ENCODE results near the gene CALML4. TPM values are rescaled to one million over a fixed set of nuclear protein-coding genes. Genes with fewer than 3 reads are reported as not detected.

The CALML4 gene
- total and polyA plus RNA-seq, 4 donors: 3.6 to 8.0 (median 6.5) TPM

GRCh38 chr15:68228971-68229385 is 23.8 kb upstream of the CALML4 start:
- peak overlapping the region; percentile 64 to 87 (median 87) for H3K4me3 ChIP-seq (ENCODE audit: low read depth in 1 of 3, low read length in 3 of 3)
- H3K9me3 ChIP-seq (ENCODE audit: control insufficient read depth in 4 of 4, low read length in 3 of 4): no peaks in the 10 kb centered on the region
- WGBS: under 1% methylated on average over 39 of the region's 39 CpGs
- peak overlapping the region in 1 of 2 donors; percentile 30 for H3K9ac ChIP-seq (ENCODE audit: low read depth in 1 of 2, low read length in 2 of 2)
- TF ChIP-seq FOXA2 (IDR thresholded peaks at IDR 0.05) (no peak), GABPA (IDR thresholded peaks at IDR 0.05 in 1 of 2, conservative IDR thresholded peaks at IDR 0.05 in 1 of 2) (no peak), SP1 (IDR thresholded peaks at IDR 0.05) (no peak), FOXA1 (IDR thresholded peaks at IDR 0.05) (no peak), ZBTB33 (IDR thresholded peaks at IDR 0.05) (no peak), ATF3 (IDR thresholded peaks at IDR 0.05) (no peak), JUND (IDR thresholded peaks at IDR 0.05) (no peak), HNF4A (conservative IDR thresholded peaks at IDR 0.05) (no peak), RXRA (IDR thresholded peaks at IDR 0.05) (no peak), EGR1 (IDR thresholded peaks at IDR 0.05; ENCODE audit: low read depth in 2 of 2) (no peak), NR2F2 (IDR thresholded peaks at IDR 0.05) (no peak), TAF1 (conservative IDR thresholded peaks at IDR 0.05) (no peak), CTCF (IDR thresholded peaks at IDR 0.05; ENCODE audit: low read depth, low read length, missing input control) (no peak), YY1 (IDR thresholded peaks at IDR 0.05) (no peak), HNF4G (IDR thresholded peaks at IDR 0.05) (no peak), RAD21 (IDR thresholded peaks at IDR 0.05) (no peak), REST (IDR thresholded peaks at IDR 0.05) (no peak)
- TF ChIP-seq, protein P1, sequence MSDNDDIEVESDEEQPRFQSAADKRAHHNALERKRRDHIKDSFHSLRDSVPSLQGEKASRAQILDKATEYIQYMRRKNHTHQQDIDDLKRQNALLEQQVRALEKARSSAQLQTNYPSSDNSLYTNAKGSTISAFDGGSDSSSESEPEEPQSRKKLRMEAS (IDR thresholded peaks at IDR 0.05): no peak
- H3K36me3 ChIP-seq (ENCODE audit: control insufficient read depth in 4 of 4, insufficient read depth in 3 of 4, low read depth in 1 of 4, low read length in 3 of 4): no peaks in the 10 kb centered on the region
- peak overlapping the region; percentile 88 to 91 for H3K27ac ChIP-seq (ENCODE audit: low read depth in 1 of 2, low read length in 2 of 2)
- no peaks in the 10 kb centered on the region for H3K27me3 ChIP-seq (ENCODE audit: control insufficient read depth in 4 of 4, insufficient read depth in 4 of 4, low read length in 3 of 4)
- peaks cover 8 to 29% (median 21%) of the 10 kb centered on the region in 4 donors for H3K4me1 ChIP-seq (ENCODE audit: control insufficient read depth in 4 of 4, insufficient read depth in 4 of 4, low read length in 3 of 4)
- peak; percentile 39 for DNase-seq (ENCODE audit: low spot score)

Data from liver (tissue), 9 donors.